H1 (cell line): ENCODE results near the gene SLC6A6. TPM values are rescaled to one million over a fixed set of nuclear protein-coding genes. Genes with fewer than 3 reads are reported as not detected.

Experiments used
- BACH1 ChIP-seq: IDR thresholded peaks from 2 replicates; pipeline ENCODE4 v1.6.1; 2012; ENCODE audit warnings: low read length, improper control_type of control experiment
- CBX8 ChIP-seq: fragments of 300-800, 300-1000 bp; sonication (generic); IDR thresholded peaks from 2 replicates; pipeline ENCODE4 v1.7.1; 2016; ENCODE audit warnings: low read depth, low read length, borderline replicate concordance
- CHD1 ChIP-seq: IDR thresholded peaks from 2 replicates; pipeline ENCODE4 v1.6.1; 2012; ENCODE audit warnings: low read depth, low read length, improper control_type of control experiment
- YY1 ChIP-seq: IDR thresholded peaks from 2 replicates; pipeline ENCODE4 v1.6.1; 2011; ENCODE audit warnings: low read depth, mild to moderate bottlenecking, low read length
- polyA plus RNA-seq, 7 experiments: library from polyadenylated mRNA; depleted of rRNA in 3 of 7; stranded (reverse) in 5 of 7; unstranded in 2 of 7; fragments of >200 nt in 5 of 7; fragments of 200-250 nt in 2 of 7; gene quantifications; 1 replicate in 5 of 7; 2 replicates in 1 of 7; 4 replicates in 1 of 7; pipeline versions ENCODE4 v1.2.1 to v1.2.3, GENCODE V29; 2011 to 2013; ENCODE audit warnings: missing spikeins in 2 of 7, mixed read lengths in 2 of 7
- total RNA-seq: library from RNA; stranded (reverse); fragmentation: NEBNext Ultra II Directional; extraction: Animal tissue kit (Norgen Biotek cat#: 25700); gene quantifications from 2 replicates; pipeline ENCODE4 v1.2.1, GENCODE V29; 2021

Gene SLC6A6
- total and polyA plus RNA-seq, 2 of the 8 experiments (the other 6 are each of a cell fraction or from before 2014, with no cell fraction given), result 66.2 to 144 TPM

DNA sequence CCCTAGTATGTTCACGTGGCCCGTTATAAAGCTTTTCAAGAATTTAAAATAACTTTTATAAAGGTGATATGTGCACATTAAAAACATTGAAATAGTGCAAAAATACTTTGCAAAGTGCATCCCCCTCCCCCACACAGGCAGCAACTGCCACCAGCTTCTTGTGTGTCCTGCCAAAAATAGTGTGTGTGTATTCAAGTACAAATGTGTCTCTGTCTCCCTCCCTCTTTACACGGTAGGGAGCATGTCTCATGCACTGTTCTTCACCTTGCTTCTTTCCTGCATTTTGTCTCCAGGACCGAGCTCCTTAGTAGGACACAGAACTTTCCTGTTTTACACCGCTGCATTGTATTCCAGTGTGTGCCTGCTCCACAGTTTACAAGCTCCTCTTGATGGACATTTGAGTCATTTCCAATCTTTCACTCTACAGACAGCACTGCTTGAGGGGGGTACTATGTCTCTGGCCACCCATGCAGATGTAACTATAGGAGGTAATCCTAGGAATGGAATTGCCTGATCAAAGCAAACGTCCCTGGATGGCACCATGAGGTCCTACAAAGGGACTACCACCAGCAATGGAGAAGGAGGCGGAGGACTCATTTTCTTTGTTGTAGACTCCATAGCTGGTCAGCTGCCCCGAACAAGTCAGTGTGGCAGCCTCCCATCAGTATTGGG, 52.4 kb downstream of the SLC6A6 start (continued):
- TF ChIP-seq CBX8 (no peak), BACH1 (no peak), YY1 (no peak), CHD1 (no peak)
